Measurements from ENCODE around the gene KRT83.

GRCh38 chr12:52274521-52275120 lies 46.6 kb downstream of the KRT83 start, which contains the start of gene KRT86:
- TF ChIP-seq POLR2A (IDR thresholded peaks at IDR 0.05; ENCODE audit: insufficient read depth in 1 of 2, low read depth in 2 of 2, low read length in 2 of 2) (no peak), SP1 (IDR thresholded peaks at IDR 0.05) (no peak), SP1 (CRISPR knock-in tag; IDR thresholded peaks at IDR 0.05) (no peak), MBD4 (IDR thresholded peaks at IDR 0.05; ENCODE audit: borderline replicate concordance, low read length) (no peak), RAD21 (CRISPR knock-in tag; IDR thresholded peaks at IDR 0.05) (no peak), ATF4 (CRISPR knock-in tag; IDR thresholded peaks at IDR 0.05) (no peak), NFIC (IDR thresholded peaks at IDR 0.05; ENCODE audit: low read length) (no peak), ARNTL (CRISPR knock-in tag; IDR thresholded peaks at IDR 0.05) (no peak), ZNF253 (CRISPR knock-in tag; IDR thresholded peaks at IDR 0.05; ENCODE audit: borderline replicate concordance) (no peak), SRF (IDR thresholded peaks at IDR 0.05; ENCODE audit: low read depth, low read length) (no peak), EZH2 (conservative IDR thresholded peaks at IDR 0.05; ENCODE audit: low read depth, low read length) (no peak), ZNF766 (CRISPR knock-in tag; IDR thresholded peaks at IDR 0.05; ENCODE audit: borderline replicate concordance) (no peak)
- TF ChIP-seq, protein P1, sequence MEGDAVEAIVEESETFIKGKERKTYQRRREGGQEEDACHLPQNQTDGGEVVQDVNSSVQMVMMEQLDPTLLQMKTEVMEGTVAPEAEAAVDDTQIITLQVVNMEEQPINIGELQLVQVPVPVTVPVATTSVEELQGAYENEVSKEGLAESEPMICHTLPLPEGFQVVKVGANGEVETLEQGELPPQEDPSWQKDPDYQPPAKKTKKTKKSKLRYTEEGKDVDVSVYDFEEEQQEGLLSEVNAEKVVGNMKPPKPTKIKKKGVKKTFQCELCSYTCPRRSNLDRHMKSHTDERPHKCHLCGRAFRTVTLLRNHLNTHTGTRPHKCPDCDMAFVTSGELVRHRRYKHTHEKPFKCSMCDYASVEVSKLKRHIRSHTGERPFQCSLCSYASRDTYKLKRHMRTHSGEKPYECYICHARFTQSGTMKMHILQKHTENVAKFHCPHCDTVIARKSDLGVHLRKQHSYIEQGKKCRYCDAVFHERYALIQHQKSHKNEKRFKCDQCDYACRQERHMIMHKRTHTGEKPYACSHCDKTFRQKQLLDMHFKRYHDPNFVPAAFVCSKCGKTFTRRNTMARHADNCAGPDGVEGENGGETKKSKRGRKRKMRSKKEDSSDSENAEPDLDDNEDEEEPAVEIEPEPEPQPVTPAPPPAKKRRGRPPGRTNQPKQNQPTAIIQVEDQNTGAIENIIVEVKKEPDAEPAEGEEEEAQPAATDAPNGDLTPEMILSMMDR (CRISPR knock-in tag; IDR thresholded peaks at IDR 0.05), result no peak

All from HepG2 (cell line).